HepG2 (cell line): Measurements from ENCODE around the gene SPTAN1. TPM values are rescaled to one million over a fixed set of nuclear protein-coding genes. Genes with fewer than 3 reads are reported as not detected.
A peak's percentile ranks its signal among the peaks of the same experiment; 100 is the strongest.

Source experiments
- GPN1 ChIP-seq: sonication (generic); formaldehyde crosslinking; IDR thresholded peaks from 2 replicates; pipeline ENCODE4 v1.5.1; 2020; ENCODE audit warnings: missing genetic modification reagents, borderline replicate concordance
- NFKBIZ ChIP-seq: IDR thresholded peaks from 2 replicates; pipeline ENCODE4 v1.6.1; 2018; ENCODE audit warnings: missing genetic modification reagents, missing compliant biosample characterization
- NFYB ChIP-seq: sonication (generic); formaldehyde crosslinking; IDR thresholded peaks from 2 replicates; pipeline ENCODE4 v1.4.0; 2020; ENCODE audit warnings: missing genetic modification reagents
- POLR2A ChIP-seq, 2 experiments: IDR thresholded peaks; 2 replicates each; pipeline ENCODE4 v1.6.1; 2011; ENCODE audit warnings: low read depth in 2 of 2, low read length in 2 of 2, mild to moderate bottlenecking in 1 of 2, moderate library complexity in 1 of 2; ENCODE audit not compliant: insufficient read depth in 1 of 2
- RFX5 ChIP-seq: IDR thresholded peaks from 2 replicates; pipeline ENCODE4 v1.6.1; 2011; ENCODE audit warnings: low read depth, low read length, improper control_type of control experiment
- TP53 ChIP-seq: sonication (generic); formaldehyde crosslinking; conservative IDR thresholded peaks from 2 replicates; pipeline ENCODE4 v1.4.0; 2020; ENCODE audit warnings: missing genetic modification reagents
- ZBTB8A ChIP-seq: sonication (generic); formaldehyde crosslinking; IDR thresholded peaks from 2 replicates; pipeline ENCODE4 v1.4.0; 2020; ENCODE audit warnings: mild to moderate bottlenecking, low read depth, missing genetic modification reagents, borderline replicate concordance
- ZNF446 ChIP-seq: sonication (generic); formaldehyde crosslinking; IDR thresholded peaks from 2 replicates; pipeline ENCODE4 v1.5.0; 2020; ENCODE audit warnings: mild to moderate bottlenecking, missing genetic modification reagents
- ZNF512B ChIP-seq: sonication (generic); formaldehyde crosslinking; IDR thresholded peaks from 2 replicates; pipeline ENCODE4 v1.5.1; 2020; ENCODE audit warnings: missing genetic modification reagents, mild to moderate bottlenecking, borderline replicate concordance
- polyA plus RNA-seq, 8 experiments: library from polyadenylated mRNA; depleted of rRNA in 3 of 8; stranded (reverse) in 7 of 8; unstranded in 1 of 8; fragments of >200 nt; fragmentation: Illumina TruSeq in 4 of 8; extraction: Trizol in 4 of 8; gene quantifications; 2 replicates each; pipeline versions ENCODE4 v1.2.1 to v1.2.3, GENCODE V29; 2011 to 2016; ENCODE audit warnings: low read depth in 4 of 8, missing spikeins in 1 of 8, mixed read lengths in 1 of 8; ENCODE audit not compliant: insufficient read depth in 1 of 8
- total RNA-seq, 5 experiments: library from RNA; depleted of rRNA; stranded (reverse); fragments of >200 nt; fragmentation: Illumina TruSeq; extraction: Trizol; gene quantifications; 2 replicates each; pipeline ENCODE4 v1.2.3, GENCODE V29; 2016; ENCODE audit warnings: low read depth in 1 of 5
- TF ChIP-seq, protein P1 (sequence below): sonication (generic); formaldehyde crosslinking; IDR thresholded peaks from 2 replicates; pipeline ENCODE4 v1.4.0; 2020; ENCODE audit warnings: mild to moderate bottlenecking, missing genetic modification reagents, borderline replicate concordance
- TF ChIP-seq, protein P2 (sequence below): sonication (generic); formaldehyde crosslinking; IDR thresholded peaks from 2 replicates; pipeline ENCODE4 v1.4.0; 2020; ENCODE audit warnings: missing genetic modification reagents
- TF ChIP-seq, protein P3 (sequence below): sonication (generic); formaldehyde crosslinking; IDR thresholded peaks from 2 replicates; pipeline ENCODE4 v1.4.0; 2020; ENCODE audit warnings: mild to moderate bottlenecking, missing genetic modification reagents
- TF ChIP-seq, protein P4 (sequence below): sonication (generic); formaldehyde crosslinking; IDR thresholded peaks from 2 replicates; pipeline ENCODE4 v1.4.0; 2020; ENCODE audit warnings: missing genetic modification reagents

SPTAN1 gene
- total and polyA plus RNA-seq, 2 of the 13 experiments (the other 11 are each of a cell fraction or from before 2014, with no cell fraction given): 106 to 111 TPM

GRCh38 chr9:128656416-128657343 lies 104.3 kb downstream of the SPTAN1 start, which contains the start of gene DYNC2I2 (continued):
- TF ChIP-seq ZNF446 (no peak; the same call in 1 of the 2 replicates), ZBTB8A (CRISPR knock-in tag) (no peak), NFKBIZ (no peak; the same call in 1 of the 2 replicates), GPN1 (CRISPR knock-in tag) (no peak), RFX5 (peak; percentile 9; the same call in 1 of the 2 replicates), ZNF512B (no peak), POLR2A (IDR thresholded peaks at IDR 0.05; ENCODE audit: insufficient read depth in 1 of 2, low read depth in 2 of 2, low read length in 2 of 2) (peak; percentile 68 to 74), TP53 (no peak; the same call in 1 of the 2 replicates), NFYB (peak; percentile 29; the same call in 1 of the 2 replicates)
- TF ChIP-seq, protein P1, sequence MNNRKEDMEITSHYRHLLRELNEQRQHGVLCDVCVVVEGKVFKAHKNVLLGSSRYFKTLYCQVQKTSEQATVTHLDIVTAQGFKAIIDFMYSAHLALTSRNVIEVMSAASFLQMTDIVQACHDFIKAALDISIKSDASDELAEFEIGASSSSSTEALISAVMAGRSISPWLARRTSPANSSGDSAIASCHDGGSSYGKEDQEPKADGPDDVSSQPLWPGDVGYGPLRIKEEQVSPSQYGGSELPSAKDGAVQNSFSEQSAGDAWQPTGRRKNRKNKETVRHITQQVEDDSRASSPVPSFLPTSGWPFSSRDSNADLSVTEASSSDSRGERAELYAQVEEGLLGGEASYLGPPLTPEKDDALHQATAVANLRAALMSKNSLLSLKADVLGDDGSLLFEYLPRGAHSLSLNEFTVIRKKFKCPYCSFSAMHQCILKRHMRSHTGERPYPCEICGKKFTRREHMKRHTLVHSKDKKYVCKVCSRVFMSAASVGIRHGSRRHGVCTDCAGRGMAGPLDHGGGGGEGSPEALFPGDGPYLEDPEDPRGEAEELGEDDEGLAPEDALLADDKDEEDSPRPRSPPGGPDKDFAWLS (CRISPR knock-in tag): no peak; the same call in 1 of the 2 replicates
- TF ChIP-seq, protein P2, sequence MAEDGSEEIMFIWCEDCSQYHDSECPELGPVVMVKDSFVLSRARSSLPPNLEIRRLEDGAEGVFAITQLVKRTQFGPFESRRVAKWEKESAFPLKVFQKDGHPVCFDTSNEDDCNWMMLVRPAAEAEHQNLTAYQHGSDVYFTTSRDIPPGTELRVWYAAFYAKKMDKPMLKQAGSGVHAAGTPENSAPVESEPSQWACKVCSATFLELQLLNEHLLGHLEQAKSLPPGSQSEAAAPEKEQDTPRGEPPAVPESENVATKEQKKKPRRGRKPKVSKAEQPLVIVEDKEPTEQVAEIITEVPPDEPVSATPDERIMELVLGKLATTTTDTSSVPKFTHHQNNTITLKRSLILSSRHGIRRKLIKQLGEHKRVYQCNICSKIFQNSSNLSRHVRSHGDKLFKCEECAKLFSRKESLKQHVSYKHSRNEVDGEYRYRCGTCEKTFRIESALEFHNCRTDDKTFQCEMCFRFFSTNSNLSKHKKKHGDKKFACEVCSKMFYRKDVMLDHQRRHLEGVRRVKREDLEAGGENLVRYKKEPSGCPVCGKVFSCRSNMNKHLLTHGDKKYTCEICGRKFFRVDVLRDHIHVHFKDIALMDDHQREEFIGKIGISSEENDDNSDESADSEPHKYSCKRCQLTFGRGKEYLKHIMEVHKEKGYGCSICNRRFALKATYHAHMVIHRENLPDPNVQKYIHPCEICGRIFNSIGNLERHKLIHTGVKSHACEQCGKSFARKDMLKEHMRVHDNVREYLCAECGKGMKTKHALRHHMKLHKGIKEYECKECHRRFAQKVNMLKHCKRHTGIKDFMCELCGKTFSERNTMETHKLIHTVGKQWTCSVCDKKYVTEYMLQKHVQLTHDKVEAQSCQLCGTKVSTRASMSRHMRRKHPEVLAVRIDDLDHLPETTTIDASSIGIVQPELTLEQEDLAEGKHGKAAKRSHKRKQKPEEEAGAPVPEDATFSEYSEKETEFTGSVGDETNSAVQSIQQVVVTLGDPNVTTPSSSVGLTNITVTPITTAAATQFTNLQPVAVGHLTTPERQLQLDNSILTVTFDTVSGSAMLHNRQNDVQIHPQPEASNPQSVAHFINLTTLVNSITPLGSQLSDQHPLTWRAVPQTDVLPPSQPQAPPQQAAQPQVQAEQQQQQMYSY (CRISPR knock-in tag): peak; percentile 43; the same call in 1 of the 2 replicates
- TF ChIP-seq, protein P3, sequence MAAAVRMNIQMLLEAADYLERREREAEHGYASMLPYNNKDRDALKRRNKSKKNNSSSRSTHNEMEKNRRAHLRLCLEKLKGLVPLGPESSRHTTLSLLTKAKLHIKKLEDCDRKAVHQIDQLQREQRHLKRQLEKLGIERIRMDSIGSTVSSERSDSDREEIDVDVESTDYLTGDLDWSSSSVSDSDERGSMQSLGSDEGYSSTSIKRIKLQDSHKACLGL: peak; percentile 60; the same call in 1 of the 2 replicates
- TF ChIP-seq, protein P4, sequence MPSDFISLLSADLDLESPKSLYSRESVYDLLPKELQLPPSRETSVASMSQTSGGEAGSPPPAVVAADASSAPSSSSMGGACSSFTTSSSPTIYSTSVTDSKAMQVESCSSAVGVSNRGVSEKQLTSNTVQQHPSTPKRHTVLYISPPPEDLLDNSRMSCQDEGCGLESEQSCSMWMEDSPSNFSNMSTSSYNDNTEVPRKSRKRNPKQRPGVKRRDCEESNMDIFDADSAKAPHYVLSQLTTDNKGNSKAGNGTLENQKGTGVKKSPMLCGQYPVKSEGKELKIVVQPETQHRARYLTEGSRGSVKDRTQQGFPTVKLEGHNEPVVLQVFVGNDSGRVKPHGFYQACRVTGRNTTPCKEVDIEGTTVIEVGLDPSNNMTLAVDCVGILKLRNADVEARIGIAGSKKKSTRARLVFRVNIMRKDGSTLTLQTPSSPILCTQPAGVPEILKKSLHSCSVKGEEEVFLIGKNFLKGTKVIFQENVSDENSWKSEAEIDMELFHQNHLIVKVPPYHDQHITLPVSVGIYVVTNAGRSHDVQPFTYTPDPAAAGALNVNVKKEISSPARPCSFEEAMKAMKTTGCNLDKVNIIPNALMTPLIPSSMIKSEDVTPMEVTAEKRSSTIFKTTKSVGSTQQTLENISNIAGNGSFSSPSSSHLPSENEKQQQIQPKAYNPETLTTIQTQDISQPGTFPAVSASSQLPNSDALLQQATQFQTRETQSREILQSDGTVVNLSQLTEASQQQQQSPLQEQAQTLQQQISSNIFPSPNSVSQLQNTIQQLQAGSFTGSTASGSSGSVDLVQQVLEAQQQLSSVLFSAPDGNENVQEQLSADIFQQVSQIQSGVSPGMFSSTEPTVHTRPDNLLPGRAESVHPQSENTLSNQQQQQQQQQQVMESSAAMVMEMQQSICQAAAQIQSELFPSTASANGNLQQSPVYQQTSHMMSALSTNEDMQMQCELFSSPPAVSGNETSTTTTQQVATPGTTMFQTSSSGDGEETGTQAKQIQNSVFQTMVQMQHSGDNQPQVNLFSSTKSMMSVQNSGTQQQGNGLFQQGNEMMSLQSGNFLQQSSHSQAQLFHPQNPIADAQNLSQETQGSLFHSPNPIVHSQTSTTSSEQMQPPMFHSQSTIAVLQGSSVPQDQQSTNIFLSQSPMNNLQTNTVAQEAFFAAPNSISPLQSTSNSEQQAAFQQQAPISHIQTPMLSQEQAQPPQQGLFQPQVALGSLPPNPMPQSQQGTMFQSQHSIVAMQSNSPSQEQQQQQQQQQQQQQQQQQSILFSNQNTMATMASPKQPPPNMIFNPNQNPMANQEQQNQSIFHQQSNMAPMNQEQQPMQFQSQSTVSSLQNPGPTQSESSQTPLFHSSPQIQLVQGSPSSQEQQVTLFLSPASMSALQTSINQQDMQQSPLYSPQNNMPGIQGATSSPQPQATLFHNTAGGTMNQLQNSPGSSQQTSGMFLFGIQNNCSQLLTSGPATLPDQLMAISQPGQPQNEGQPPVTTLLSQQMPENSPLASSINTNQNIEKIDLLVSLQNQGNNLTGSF (CRISPR knock-in tag): peak; percentile 62
